ENCODE results near the gene SSTR5.

DNA sequence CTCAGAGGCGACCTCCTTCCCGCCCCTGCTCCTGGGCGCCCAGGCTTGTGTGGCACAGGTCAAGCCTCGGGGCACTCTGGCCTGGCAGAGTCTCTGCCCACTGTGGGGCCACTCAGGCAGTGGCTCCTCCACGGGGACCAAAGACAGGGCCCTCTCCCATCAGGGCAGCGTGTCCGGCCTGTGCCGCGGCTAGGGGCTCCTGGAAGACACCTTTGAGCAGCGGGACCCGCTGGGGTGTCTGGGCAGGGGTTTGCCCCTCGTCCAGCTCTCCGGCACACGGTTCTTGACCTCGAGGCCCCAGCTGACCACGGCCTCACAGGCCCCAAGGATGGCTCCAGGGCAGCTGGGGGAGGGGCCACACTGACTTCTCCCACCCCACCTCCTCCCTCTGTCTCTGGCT, 24.7 kb upstream of the SSTR5 start:
- TF ChIP-seq, protein P1, sequence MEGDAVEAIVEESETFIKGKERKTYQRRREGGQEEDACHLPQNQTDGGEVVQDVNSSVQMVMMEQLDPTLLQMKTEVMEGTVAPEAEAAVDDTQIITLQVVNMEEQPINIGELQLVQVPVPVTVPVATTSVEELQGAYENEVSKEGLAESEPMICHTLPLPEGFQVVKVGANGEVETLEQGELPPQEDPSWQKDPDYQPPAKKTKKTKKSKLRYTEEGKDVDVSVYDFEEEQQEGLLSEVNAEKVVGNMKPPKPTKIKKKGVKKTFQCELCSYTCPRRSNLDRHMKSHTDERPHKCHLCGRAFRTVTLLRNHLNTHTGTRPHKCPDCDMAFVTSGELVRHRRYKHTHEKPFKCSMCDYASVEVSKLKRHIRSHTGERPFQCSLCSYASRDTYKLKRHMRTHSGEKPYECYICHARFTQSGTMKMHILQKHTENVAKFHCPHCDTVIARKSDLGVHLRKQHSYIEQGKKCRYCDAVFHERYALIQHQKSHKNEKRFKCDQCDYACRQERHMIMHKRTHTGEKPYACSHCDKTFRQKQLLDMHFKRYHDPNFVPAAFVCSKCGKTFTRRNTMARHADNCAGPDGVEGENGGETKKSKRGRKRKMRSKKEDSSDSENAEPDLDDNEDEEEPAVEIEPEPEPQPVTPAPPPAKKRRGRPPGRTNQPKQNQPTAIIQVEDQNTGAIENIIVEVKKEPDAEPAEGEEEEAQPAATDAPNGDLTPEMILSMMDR (IDR thresholded peaks at IDR 0.05): no peak
- TF ChIP-seq POLR2A (IDR thresholded peaks at IDR 0.05): no peak
